Measurements from ENCODE around the gene MRPL54.

DNA sequence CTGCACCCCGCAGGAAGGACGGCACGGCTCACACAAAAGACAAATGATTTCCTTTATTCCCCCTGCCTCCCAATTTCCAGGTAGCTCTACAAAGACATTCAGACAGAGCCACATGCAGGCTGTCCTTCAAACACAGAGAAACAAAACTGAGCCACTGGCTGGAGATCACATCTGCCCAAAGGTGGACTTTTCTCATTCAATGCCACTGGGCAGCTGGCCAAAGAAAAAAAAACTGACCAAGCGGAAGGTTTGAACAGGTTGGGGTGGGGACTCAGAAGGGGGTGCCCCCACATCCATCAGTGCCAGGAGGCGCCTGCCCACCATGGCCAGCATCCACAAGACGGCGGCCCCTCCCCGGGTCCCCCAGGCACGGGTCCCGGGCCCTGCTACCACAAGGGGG, 41.5 kb downstream of the MRPL54 start:
- TF ChIP-seq, protein P1, sequence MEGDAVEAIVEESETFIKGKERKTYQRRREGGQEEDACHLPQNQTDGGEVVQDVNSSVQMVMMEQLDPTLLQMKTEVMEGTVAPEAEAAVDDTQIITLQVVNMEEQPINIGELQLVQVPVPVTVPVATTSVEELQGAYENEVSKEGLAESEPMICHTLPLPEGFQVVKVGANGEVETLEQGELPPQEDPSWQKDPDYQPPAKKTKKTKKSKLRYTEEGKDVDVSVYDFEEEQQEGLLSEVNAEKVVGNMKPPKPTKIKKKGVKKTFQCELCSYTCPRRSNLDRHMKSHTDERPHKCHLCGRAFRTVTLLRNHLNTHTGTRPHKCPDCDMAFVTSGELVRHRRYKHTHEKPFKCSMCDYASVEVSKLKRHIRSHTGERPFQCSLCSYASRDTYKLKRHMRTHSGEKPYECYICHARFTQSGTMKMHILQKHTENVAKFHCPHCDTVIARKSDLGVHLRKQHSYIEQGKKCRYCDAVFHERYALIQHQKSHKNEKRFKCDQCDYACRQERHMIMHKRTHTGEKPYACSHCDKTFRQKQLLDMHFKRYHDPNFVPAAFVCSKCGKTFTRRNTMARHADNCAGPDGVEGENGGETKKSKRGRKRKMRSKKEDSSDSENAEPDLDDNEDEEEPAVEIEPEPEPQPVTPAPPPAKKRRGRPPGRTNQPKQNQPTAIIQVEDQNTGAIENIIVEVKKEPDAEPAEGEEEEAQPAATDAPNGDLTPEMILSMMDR (conservative IDR thresholded peaks at IDR 0.05; ENCODE audit: low read depth in 2 of 2): no peak
- TF ChIP-seq CREB1 (CRISPR knock-in tag; IDR thresholded peaks at IDR 0.05; ENCODE audit: low read depth): no peak
- no peak for TF ChIP-seq POLR2AphosphoS5 (IDR thresholded peaks at IDR 0.05; ENCODE audit: low read depth)
- TF ChIP-seq EZH2 (IDR thresholded peaks at IDR 0.05; ENCODE audit: low read depth, unreplicated experiment): no peak
